Measurements from ENCODE around the gene TMEM240. TPM values are rescaled to one million over a fixed set of nuclear protein-coding genes. Genes with fewer than 3 reads are reported as not detected.

Gene TMEM240
- total and polyA plus RNA-seq, 2 experiments from 2014 or later, result 1.8 to 5.1 TPM

DNA sequence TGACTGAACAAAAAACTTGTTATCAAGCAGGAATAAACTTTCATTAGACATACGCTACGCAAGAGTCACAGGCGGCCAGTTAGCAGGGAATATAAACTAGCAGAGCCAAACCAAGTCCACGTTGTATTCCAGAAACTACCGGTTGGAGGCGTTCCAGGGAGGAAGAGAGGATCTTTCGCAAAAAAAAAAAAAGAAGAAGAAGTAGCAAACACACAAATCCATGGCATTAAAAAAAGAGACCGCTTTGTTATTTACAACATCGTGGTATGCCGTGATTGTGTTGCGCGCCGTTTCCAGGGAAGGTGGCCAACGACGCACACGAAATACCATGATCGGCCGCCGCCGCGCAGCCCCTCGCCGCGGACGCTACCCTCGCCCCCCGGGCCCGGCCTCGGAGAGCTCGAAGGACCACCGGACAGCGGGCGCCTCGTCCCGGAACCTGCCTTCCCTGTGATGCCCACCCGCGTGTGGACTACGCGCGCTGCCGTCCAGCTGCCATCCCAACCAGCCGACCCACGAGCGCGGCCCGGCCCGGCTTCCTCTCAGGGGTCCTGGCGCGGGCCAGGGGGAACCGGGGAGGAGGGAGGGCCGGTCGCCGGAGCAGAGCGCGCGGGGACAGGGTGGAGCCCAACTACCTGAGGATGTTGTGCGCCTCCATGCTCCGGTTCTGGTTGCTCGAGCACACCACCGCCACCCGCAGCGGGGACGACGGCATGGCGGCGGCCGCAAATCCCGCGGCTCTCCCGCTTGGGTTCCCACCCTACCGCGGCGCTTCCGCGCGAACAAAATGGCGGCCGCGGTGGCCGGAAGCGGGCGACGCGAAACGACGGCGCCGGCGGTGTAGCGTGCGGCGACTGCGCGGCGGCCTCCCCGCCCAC, 33.7 kb upstream of the TMEM240 start:
- peak overlapping the region; percentile 92 for H3K4me3 Mint-ChIP-seq
- H3K4me2 ChIP-seq, result peak overlapping the region; percentile 92
- peaks cover 19% of the 10 kb centered on the region for H3K27me3 Mint-ChIP-seq (ENCODE audit: insufficient read depth, low read depth, poor library complexity)
- TF ChIP-seq ZNF462 (CRISPR knock-in tag; IDR thresholded peaks at IDR 0.05), result no peak
- TF ChIP-seq CTCF (conservative IDR thresholded peaks at IDR 0.05; ENCODE audit: low read depth in 2 of 2), result peak; percentile 36 to 46
- 0 out of 2 replicates have a peak, but pooled peaks cover 3% of the 10 kb centered on the region for H3K9me2 ChIP-seq (ENCODE audit: insufficient read depth)
- H3F3A ChIP-seq (replicated peaks; ENCODE audit: low read depth), result peaks cover 22% of the 10 kb centered on the region
- H3K36me3 ChIP-seq (ENCODE audit: insufficient read depth), result peaks cover 9% of the 10 kb centered on the region; the same call in 1 of the 2 replicates
- no peak overlapping the region for H2AFZ ChIP-seq
- H4K20me1 ChIP-seq (replicated peaks; ENCODE audit: insufficient read depth), result peaks cover 26% of the 10 kb centered on the region
- 0 out of 2 replicates have a peak, but pooled peaks cover 2% of the 10 kb centered on the region for H3K4me1 ChIP-seq (ENCODE audit: insufficient read depth)
- peaks cover 34% of the 10 kb centered on the region for H3K36me3 Mint-ChIP-seq (ENCODE audit: low read depth)
- H3K27ac ChIP-seq (ENCODE audit: low read depth), result peak overlapping the region; percentile 81
- peak; percentile 59 for ATAC-seq
- peak; percentile 76 for DNase-seq (ENCODE audit: low spot score)
- peaks cover 52% of the 10 kb centered on the region for H3K79me2 ChIP-seq (replicated peaks; ENCODE audit: insufficient read depth)
- peak overlapping the region; percentile 98 for H3K27ac Mint-ChIP-seq
- H3K9me3 Mint-ChIP-seq, result peaks cover 6% of the 10 kb centered on the region; the same call in 1 of the 3 replicates
- peaks cover 13% of the 10 kb centered on the region for H3K4me1 Mint-ChIP-seq
- H3K27me3 ChIP-seq (ENCODE audit: insufficient read depth), result no peaks in the 10 kb centered on the region
- peak overlapping the region; percentile 73 for H3K4me3 ChIP-seq
